ENCODE data around the gene ADD1.
"Not testable (repeated sequence)": the region's sequence is repeated elsewhere in the genome, so short reads cannot be mapped to it uniquely, and the experiment has no call there.

Gene ADD1

DNA sequence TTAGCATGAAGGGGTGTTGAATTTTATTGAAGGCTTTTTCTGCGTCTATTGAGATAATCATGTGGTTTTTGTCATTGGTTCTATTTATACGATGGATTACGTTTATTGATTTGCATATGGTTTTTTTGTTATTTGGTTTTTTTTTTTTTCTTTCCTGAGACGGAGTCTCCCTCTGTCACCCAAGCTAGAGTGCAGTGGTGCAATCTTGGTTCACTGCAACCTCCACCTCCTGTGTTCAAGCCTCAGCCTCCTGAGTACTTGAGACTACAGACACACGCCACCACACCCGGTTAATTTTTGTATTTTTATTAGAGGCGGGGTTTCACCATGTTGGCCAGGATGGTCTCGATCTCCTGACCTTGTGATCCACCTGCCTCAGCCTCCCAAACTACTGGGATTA is 75.1 kb downstream of the ADD1 start:
- not testable (repeated sequence) for DNase-seq (ENCODE audit: low read depth in 3 of 3)

DNA sequence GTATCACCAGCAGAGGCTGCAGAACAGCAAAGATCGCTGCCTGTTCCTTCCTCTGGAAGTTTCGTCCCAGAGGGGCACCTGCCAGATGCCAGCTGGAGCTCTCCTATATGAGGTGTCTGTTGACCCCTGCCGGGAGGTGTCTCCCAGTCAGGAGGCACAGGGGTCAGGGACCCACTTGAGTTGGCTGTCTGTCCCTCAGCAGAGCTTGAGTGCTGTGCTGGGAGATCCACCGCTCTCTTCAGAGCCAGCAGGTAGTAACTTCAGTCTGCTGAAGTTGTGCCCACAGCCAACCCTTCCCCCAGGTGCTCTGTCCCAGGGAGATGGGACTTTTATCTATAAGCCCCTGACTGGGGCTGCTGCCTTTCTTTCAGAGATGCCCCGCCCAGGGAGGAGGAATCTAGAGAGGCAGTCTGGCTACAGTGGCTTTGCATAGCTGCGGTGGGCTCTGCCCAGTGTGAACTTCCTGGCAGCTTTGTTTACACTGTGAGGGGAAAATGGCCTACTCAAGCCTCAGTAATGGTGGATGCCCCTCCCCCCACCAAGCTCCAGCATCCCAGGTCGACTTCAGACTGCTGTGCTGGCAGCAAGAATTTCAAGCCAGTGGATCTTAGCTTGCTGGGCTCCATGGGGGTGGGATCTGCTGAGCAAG is 78.9 kb downstream of the ADD1 start:
- DNase-seq (ENCODE audit: low read depth in 3 of 3) = not testable (repeated sequence)

DNA sequence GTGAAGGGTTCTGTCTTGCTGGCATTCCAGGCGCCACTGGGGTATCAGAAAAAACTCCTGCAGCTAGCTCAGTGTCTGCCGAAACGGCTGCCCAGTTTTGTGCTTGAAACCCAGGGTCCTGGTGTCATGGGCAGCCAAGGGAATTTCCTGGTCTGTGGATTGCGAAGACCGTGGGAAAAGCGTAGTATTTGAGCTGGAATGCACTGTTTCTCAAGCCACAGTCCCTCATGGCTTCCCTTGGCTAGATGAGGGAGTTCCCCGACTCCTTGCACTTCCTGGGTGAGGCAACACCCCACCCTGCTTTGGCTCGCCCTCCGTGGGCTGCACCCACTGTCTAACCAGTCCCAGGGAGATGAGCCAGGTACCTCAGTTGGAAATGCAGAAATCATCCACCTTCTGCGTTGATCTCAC is 79.5 kb downstream of the ADD1 start:
- DNase-seq (ENCODE audit: low read depth in 3 of 3) = no peak

DNA sequence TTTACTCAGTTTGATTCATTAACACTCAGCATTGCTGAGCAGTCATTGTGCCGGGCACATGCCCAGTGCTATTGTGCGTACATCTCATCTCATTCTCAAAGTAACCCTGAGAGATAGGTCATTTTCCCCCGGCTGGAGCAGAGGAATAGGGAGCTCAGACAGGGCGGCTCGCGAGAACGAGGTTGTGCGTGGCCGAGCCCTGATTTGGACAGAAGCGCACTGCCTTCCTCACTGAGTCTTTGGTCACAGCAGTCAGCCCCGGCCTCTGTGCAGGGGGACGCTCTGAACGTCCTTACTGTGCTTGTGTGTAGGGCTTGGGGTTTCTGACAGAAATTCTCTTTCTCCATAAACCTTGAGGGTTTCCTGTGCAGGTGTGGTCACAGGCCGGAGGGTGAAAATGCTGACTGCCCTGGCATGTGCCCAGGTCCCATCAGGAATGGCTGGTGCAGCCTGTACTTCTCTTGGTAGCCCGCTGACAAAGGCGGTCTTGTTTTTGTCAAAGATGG is 80.1 kb downstream of the ADD1 start:
- no peak for DNase-seq (ENCODE audit: low read depth in 3 of 3)

DNA sequence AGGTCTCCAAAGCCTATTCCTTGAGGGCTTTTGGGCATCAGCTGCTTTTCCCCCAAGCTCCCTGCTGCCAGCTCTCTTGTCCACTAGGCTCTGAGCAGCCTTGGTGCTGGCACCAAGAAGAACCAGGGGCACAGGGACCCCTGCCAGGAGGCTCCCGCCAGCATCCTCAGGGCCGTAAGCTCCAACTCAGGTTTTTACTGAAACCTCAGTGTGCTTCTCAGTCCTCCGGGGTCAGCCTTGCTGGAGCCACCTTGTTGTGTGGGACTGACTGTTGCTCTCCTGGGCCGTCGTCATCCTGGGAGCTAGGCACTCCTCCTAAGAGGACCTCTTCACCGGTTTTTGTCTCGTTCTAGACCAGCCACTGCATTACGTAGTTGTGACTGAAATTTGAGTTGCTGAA is 80.6 kb downstream of the ADD1 start:
- no peak for DNase-seq (ENCODE audit: low read depth in 3 of 3)

DNA sequence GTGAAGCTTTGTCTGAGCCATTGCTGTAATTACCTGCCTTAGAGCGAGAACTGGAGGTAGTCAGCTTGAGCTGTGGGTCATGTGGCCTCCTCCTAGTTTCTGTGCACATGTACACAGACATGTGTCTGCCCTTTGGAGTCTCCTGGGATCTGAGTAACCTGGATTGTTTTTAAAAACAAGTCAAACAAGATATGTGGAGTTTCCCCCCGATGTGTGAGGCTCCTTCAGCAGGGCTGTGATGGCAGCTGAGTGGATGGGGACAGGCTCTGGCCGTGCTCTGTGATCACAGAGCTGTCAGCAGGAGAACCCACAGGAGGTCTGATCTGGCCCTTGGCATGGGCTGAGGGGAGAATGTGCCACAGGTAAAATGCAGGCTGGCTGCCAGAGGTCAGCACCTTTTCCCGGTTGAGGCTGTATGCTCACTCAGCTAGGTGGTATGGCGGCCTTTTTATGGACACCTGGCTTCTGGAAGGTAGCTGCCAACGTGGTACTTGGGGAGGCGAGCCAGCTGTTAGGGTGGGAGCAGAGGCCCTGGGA is 81.2 kb downstream of the ADD1 start:
- no peak for DNase-seq (ENCODE audit: low read depth in 3 of 3)

GRCh38 chr4:2925496-2925895 is 81.9 kb downstream of the ADD1 start:
- DNase-seq (ENCODE audit: low read depth in 3 of 3) = no peak

DNA sequence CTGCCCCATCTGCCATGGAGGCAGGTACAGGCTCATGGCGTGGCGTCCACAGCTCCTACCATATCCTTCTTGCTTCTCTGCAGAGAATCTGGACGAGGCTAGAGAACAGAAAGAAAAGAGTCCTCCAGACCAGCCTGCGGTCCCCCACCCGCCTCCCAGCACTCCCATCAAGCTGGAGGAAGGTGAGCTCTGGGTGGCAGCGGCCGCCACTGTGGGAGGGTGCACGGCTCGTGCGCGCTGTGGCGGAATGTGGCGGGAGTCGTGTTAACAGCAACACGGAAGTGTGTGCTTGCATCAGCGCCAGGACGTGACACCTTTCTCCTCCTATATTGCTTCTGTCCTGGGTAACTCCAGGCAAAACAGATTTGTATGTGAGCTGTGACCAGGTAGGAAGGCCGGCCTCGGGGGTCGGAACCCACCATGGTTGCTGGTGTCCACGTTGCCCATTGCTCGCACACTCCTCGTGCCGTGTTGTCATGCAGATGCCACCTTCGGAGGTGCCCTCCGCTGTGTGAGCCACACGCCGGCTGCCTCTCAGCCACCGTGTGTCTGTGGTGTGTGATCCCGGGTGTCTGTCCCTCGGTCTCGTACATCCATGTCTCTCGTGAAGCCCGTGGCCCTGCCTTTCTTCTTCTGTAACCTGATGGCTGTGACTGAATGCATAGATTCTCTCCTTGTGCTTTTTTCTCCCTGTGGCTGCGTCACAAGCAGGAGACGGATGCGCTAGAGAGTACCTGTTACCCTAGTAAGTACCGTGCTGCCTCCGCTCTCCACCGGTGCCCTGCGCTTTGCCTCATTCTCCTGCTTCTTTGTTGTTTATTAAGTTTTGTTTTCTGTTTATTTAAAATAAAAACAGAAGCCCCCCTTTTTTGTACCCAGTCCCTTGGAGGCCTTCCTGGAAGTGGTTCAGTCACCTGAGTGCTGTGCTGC is 82.6 kb downstream of the ADD1 start:
- DNase-seq (ENCODE audit: low read depth in 3 of 3) = no peak

DNA sequence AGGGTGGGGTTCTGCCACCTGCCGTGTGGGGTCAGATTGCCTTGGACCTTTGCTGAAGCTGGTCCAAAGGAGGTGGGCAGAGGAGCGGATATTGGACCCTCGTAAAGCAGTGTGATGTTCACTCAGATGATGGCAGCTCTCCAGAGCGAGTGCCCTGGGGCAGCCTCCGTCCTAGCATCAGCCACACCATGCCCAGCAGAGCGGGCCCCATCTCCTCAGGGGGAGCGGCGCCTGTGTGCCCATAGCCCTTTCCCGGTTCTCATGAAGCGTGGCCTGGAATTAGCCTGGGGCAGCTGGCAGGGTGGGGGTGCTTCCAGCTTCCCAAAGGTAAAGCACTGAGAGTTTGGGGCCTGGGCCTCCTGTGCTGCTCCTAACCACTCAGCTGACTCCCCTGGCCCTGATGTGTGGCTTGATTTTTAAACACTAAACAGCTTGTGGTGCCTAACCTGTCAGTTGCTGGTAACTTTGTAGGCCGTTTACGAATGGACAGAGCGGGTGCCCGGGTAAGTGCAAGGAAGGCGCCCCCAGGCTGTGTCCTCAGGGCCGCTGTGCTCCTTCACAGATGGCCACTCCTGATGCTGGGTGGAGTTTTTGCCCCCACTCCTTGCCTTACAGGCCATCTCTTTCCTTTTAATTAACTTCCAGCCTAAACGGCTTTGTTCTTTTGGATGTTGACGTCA is 83.5 kb downstream of the ADD1 start:
- DNase-seq (ENCODE audit: low read depth in 3 of 3) = no peak

DNA sequence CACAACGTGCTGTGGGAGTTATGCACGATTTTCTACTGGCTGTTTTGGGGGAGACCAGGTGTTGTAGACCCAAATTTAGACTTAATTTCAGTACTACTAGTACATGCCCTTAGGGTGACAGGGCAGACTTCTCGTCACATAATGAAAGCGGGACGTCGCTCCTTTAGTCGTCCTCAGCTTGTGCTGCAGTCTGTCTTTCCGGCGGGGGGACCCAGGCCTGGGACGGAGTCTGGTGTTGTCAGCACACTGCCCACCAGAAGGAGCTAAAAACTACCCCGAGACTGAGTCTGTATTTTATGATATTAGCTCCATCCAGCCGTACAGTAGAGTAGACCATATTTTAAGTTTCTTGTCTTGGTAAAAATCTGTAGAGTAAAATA is 84.0 kb downstream of the ADD1 start:
- DNase-seq (ENCODE audit: low read depth in 3 of 3) = no peak

DNA sequence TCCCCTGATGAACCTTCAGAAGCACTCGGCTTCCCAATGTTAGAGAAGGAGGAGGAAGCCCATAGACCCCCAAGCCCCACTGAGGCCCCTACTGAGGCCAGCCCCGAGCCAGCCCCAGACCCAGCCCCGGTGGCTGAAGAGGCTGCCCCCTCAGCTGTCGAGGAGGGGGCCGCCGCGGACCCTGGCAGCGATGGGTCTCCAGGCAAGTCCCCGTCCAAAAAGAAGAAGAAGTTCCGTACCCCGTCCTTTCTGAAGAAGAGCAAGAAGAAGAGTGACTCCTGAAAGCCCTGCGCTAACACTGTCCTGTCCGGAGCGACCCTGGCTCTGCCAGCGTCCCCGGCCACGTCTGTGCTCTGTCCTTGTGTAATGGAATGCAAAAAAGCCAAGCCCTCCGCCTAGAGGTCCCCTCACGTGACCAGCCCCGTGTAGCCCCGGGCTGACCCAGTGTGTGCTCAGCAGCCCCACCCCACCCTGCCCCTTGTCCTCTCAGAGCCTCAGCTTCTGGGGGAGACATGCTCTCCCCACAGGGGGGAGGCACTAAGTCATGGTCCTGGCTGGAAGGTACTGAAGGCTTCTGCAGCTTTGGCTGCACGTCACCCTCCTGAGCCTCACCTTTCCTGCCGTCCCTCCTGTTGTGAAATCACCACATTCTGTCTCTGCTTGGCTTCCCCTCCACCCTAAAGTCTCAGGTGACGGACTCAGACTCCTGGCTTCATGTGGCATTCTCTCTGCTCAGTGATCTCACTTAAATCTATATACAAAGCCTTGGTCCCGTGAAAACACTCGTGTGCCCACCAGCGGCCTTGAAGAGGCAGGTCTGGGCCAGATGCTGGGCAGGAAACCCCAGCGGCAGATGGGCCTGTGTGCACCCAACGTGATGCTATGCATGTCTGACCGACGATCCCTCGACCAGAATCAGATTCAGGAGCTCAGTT is 84.9 kb downstream of the ADD1 start:
- DNase-seq (ENCODE audit: low read depth in 3 of 3) = no peak

DNA sequence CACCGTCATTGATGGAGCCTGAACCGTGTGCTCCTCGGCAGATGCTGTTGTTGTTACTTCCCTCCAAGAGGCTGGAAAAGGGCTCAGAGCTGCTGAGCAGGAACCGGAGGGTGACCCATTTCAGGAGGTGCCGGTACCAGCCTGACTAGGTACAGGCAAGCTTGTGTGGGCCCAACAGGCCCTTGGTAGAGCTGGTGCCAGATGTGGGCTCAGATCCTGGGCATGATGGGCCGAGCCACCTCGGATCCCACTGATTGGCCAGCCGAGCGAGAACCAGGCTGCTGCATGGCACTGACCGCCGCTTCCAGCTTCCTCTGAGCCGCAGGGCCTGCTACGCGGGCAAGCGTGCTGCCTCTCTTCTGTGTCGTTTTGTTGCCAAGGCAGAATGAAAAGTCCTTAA is 85.8 kb downstream of the ADD1 start:
- DNase-seq (ENCODE audit: low read depth in 3 of 3) = no peak

DNA sequence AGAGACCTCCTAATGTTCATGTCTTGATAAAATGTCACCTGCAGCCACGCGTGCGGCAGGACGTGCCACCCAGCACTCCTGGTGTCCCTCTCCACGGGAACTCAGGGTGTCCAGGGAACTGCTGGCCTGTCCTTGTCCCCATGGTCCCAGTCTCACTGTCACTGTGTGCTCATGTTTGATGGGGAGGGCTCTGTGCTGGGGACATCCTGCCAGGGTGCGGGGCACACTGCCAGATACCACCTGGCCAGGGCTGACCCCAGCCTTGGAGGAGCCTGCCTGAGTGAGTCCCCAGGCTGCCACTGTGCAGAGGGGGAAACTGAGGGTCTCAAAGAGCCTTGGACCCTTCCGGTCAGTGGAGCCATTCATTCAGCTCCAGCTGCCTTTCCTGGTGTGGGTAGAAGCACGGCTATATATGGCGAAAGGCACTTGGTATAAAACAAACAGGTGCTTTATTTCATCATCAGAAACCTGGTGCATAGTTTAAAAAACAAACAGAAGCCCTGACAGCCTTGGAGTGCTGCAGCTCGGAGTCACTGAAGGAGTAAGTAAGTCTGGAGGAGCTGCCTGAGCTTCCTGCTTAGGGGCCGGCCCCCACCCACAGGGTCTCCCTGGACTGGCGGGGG is 86.6 kb downstream of the ADD1 start:
- DNase-seq (ENCODE audit: low read depth in 3 of 3) = no peak

- DNase-seq (ENCODE audit: low read depth in 3 of 3) = no peak
Observed at GRCh38 chr4:2930758-2931511, 87.3 kb downstream of the ADD1 start.

DNA sequence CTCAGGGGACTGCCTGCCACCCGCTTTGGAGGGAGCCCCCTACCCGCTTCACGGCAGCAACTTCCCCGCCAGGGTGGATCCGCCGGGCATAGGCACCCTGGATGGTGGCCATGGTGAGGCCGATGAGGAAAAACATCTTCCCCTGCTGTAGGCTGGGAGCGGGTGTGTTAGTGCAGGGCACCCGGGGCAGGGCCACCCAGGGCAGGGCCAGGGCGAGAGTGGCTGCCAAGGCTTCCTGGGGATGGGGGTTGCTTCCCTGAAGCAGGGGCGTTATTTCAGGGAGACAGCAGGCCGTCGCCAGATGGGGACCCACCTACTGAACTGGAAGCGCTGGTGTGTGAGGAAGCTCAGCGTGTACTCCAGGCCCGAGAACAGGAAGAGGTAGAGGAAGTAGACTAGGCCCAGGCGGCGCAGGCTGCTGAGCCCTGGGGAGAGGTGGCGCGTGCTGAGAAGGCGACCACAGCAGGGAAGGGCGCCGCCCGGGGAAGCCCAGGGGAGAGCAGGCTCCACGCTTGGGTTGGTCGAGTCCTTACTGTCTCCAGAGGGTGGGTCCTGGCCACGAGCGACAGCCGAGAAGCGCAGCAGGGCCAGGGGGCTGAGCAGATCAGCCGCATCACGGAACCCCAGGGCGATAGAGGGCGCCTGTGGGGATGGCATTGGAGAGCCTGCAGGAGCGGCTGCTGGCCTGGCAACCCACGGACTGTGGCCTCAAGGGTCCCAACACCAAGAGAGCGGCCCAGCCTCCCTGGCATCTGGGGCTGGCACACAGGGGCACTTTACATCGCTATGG is 88.1 kb downstream of the ADD1 start:
- peak in 1 of 3 experiments; percentile 55 for DNase-seq (ENCODE audit: low read depth in 3 of 3)

DNA sequence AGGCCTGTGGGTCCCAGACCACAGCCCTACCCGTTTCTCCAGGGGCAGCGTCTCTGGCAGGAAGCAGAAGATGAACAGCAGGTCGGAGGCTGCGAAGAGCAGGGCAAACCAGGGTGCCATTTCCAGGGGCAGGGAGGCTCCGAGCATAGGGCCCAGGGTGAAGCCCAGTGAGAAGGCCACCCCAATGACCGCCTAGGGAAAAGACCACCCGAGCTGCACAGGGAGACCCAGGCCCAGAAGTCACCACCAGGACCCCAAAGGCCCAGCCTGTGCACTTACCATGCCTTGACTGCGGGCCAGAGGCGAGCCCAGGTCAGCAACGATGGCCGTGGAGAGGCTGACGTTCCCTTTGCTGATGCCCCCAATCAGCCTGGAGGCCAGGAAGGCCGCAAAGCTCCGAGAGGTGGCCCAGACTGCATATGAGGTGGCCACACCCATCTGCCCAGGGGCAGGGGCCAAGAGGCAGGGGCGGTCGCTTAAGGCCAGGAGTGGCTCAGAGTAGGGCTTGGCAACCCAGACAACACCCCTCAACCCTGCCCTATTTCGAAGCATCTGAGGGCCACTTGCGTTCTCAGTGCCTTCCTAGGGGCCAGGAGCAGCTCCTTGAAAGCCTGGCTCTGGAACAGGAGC is 88.8 kb downstream of the ADD1 start:
- no peak for DNase-seq (ENCODE audit: low read depth in 3 of 3)

- no peak for DNase-seq (ENCODE audit: low read depth in 3 of 3)
Observed at GRCh38 chr4:2932951-2933565, 89.4 kb downstream of the ADD1 start.

DNA sequence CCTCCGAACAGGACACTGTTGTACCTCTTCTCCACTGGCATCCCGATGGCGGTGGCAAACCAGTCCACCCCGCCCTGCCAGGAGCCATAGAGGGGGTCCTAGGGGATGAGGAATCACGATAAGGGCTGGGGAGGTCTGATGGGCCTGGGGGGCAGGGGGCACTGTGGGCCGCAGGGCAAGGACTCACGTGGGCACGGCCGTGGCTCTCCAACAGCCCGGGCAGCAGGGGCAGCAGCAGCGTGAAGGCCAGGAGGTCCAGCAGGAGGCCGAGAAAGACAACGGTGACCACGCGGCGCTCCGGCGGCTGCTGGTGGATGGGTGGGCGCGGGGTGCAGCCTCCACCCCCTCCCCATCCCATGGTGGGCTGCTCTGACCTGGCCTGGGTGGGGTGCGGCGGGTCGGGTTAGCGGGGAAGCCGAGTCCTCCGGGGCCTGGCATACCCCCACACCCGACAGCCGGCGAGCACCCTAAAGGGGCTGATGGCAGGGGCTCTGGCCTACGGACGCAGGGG is 90.0 kb downstream of the ADD1 start:
- DNase-seq (ENCODE audit: low read depth in 3 of 3) = no peak
